HEK293 (cell line): Measurements from ENCODE around the gene ATP8B1.

Source experiments
- CTCF ChIP-seq: fragments of 450-650 bp; formaldehyde crosslinking; IDR thresholded peaks from 2 replicates; pipeline ENCODE4 v1.5.1; 2016; ENCODE audit warnings: missing biosample characterization, missing genetic modification characterization
- RBAK ChIP-seq: fragments of 450-650 bp; formaldehyde crosslinking; IDR thresholded peaks from 2 replicates; pipeline ENCODE4 v1.5.1; 2016; ENCODE audit warnings: missing biosample characterization, missing genetic modification characterization
- TCF7L2 ChIP-seq: IDR thresholded peaks from 2 replicates; pipeline ENCODE4 v1.6.1; 2011; ENCODE audit warnings: low read depth, mild to moderate bottlenecking, inconsistent platforms, low read length, moderate library complexity, borderline replicate concordance
- ZBTB1 ChIP-seq: fragments of 450-650 bp; formaldehyde crosslinking; IDR thresholded peaks from 2 replicates; pipeline ENCODE4 v1.5.1; 2016; ENCODE audit warnings: missing biosample characterization, missing genetic modification characterization
- ZBTB17 ChIP-seq: fragments of 450-650 bp; formaldehyde crosslinking; IDR thresholded peaks from 2 replicates; pipeline ENCODE4 v1.5.1; 2016; ENCODE audit warnings: missing biosample characterization, missing genetic modification characterization
- ZNF157 ChIP-seq: fragments of 450-650 bp; formaldehyde crosslinking; IDR thresholded peaks from 2 replicates; pipeline ENCODE4 v1.5.1; 2016; ENCODE audit warnings: missing biosample characterization, missing genetic modification characterization
- ZNF19 ChIP-seq: fragments of 450-650 bp; formaldehyde crosslinking; IDR thresholded peaks from 2 replicates; pipeline ENCODE4; 2016; ENCODE audit warnings: missing biosample characterization, missing genetic modification characterization, low read depth
- ZNF24 ChIP-seq: fragments of 450-650 bp; formaldehyde crosslinking; IDR thresholded peaks from 2 replicates; pipeline ENCODE4 v1.5.1; 2016; ENCODE audit warnings: missing biosample characterization, missing genetic modification characterization
- ZNF292 ChIP-seq: fragments of 450-650 bp; formaldehyde crosslinking; IDR thresholded peaks from 2 replicates; pipeline ENCODE4 v1.5.1; 2016; ENCODE audit warnings: low read depth, missing biosample characterization, missing genetic modification characterization, borderline replicate concordance
- ZNF394 ChIP-seq: fragments of 450-650 bp; formaldehyde crosslinking; IDR thresholded peaks from 2 replicates; pipeline ENCODE4 v1.5.1; 2016; ENCODE audit warnings: missing biosample characterization, missing genetic modification characterization, mild to moderate bottlenecking, moderate library complexity, borderline replicate concordance
- ZNF555 ChIP-seq: fragments of 450-650 bp; formaldehyde crosslinking; conservative IDR thresholded peaks from 2 replicates; pipeline ENCODE4 v1.5.1; 2017; ENCODE audit warnings: missing biosample characterization, mild to moderate bottlenecking, missing genetic modification characterization, inconsistent platforms
- TF ChIP-seq, protein P1 (sequence below): IDR thresholded peaks from 2 replicates; pipeline ENCODE4 v1.6.1; 2011; ENCODE audit warnings: mild to moderate bottlenecking, low read depth, low read length, borderline replicate concordance
- TF ChIP-seq, protein P2 (sequence below): fragments of 450-650 bp; formaldehyde crosslinking; IDR thresholded peaks from 2 replicates; pipeline ENCODE4 v1.5.1; 2016; ENCODE audit warnings: missing biosample characterization, missing genetic modification characterization

- TF ChIP-seq, protein P1, sequence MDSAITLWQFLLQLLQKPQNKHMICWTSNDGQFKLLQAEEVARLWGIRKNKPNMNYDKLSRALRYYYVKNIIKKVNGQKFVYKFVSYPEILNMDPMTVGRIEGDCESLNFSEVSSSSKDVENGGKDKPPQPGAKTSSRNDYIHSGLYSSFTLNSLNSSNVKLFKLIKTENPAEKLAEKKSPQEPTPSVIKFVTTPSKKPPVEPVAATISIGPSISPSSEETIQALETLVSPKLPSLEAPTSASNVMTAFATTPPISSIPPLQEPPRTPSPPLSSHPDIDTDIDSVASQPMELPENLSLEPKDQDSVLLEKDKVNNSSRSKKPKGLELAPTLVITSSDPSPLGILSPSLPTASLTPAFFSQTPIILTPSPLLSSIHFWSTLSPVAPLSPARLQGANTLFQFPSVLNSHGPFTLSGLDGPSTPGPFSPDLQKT = no peak
- no peak for TF ChIP-seq ZNF24 (tag by site-specific recombination)
- TF ChIP-seq, protein P2, sequence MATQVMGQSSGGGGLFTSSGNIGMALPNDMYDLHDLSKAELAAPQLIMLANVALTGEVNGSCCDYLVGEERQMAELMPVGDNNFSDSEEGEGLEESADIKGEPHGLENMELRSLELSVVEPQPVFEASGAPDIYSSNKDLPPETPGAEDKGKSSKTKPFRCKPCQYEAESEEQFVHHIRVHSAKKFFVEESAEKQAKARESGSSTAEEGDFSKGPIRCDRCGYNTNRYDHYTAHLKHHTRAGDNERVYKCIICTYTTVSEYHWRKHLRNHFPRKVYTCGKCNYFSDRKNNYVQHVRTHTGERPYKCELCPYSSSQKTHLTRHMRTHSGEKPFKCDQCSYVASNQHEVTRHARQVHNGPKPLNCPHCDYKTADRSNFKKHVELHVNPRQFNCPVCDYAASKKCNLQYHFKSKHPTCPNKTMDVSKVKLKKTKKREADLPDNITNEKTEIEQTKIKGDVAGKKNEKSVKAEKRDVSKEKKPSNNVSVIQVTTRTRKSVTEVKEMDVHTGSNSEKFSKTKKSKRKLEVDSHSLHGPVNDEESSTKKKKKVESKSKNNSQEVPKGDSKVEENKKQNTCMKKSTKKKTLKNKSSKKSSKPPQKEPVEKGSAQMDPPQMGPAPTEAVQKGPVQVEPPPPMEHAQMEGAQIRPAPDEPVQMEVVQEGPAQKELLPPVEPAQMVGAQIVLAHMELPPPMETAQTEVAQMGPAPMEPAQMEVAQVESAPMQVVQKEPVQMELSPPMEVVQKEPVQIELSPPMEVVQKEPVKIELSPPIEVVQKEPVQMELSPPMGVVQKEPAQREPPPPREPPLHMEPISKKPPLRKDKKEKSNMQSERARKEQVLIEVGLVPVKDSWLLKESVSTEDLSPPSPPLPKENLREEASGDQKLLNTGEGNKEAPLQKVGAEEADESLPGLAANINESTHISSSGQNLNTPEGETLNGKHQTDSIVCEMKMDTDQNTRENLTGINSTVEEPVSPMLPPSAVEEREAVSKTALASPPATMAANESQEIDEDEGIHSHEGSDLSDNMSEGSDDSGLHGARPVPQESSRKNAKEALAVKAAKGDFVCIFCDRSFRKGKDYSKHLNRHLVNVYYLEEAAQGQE (tag by site-specific recombination) = no peak
- TF ChIP-seq ZNF19 = no peak
- TF ChIP-seq ZNF555 = no peak
- no peak for TF ChIP-seq CTCF (tag by site-specific recombination)
- TF ChIP-seq RBAK = no peak
- TF ChIP-seq ZNF292 = no peak
- no peak for TF ChIP-seq ZNF157 (tag by site-specific recombination)
- TF ChIP-seq ZBTB17 = no peak
- no peak for TF ChIP-seq ZBTB1 (tag by site-specific recombination)
- no peak for TF ChIP-seq TCF7L2
- TF ChIP-seq ZNF394 (tag by site-specific recombination) = no peak
Measured at GRCh38 chr18:57631697-57632096, 171.4 kb downstream of the ATP8B1 start.
